Measurements from ENCODE around the gene OR2S2.

DNA sequence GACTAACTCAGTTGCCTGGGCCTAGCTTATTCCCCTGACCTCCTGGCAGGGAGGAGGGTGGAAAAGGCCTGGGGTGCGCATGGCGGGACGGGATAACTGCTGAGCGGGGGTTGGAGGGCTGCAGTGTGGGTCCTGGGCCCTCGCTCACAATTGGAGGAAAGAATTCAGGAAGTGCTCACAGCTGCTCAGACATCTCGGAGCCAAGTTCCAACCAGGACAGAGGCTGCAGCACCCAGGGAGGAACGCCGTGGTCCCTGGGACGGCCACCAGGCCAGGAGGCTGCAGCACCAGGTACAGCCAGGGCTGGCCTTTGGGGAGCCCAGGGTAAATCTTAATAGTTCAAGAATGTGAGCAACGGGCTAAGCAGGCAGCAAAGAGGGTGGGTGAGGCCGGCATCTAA, 48.7 kb downstream of the OR2S2 start, which contains the start of gene SPAAR:
- TF ChIP-seq POLR2A (IDR thresholded peaks at IDR 0.05; ENCODE audit: low read length) (no peak), GATA1 (IDR thresholded peaks at IDR 0.05; ENCODE audit: low read depth, low read length) (no peak)
